OCI-LY7 (cell line): Measurements from ENCODE around the gene DCX. TPM values are rescaled to one million over a fixed set of nuclear protein-coding genes. Genes with fewer than 3 reads are reported as not detected.

Experiments
- BruUV-seq: library from RNA; stranded (reverse); fragments of 400-500 nt; replicated peaks from 2 replicates; lab custom pipeline; 2021; lab: Mats Ljungman, UMichigan
- CTCF ChIA-PET: fragments of 300-600 bp; sonication (Branson Sonifier 250); formaldehyde crosslinking; loops from one replicate; lab custom pipeline; 2022; ENCODE audit warnings: antibody characterized with exemption; ENCODE audit not compliant: unreplicated experiment; lab: Charles Lee
- POLR2A ChIA-PET: fragments of 300-600 bp; sonication (Branson Sonifier 250); formaldehyde crosslinking; loops from one replicate; lab custom pipeline; 2022; ENCODE audit warnings: antibody characterized with exemption; lab: Charles Lee
- DNase-seq: peaks from one replicate; pipeline ENCODE4 v3.0.0-alpha.2; 2015; ENCODE audit warnings: low spot score
- H2AFZ ChIP-seq: fragments of 200-600 bp; sonication (generic), shearing (Covaris generic); 2 replicates; pipeline ENCODE4 v1.6.1; 2014; ENCODE audit warnings: mild to moderate bottlenecking, antibody characterized with exemption, low read length, moderate library complexity
- H3K27ac ChIP-seq: fragments of 200-600 bp; sonication (generic); 2 replicates; pipeline ENCODE4 v1.5.1; 2014; ENCODE audit warnings: mixed run types, low read depth, mild to moderate bottlenecking, moderate library complexity, low read length, inconsistent platforms; ENCODE audit not compliant: poor library complexity, severe bottlenecking
- H3K36me3 ChIP-seq: fragments of 200-600 bp; sonication (generic); 2 replicates; pipeline ENCODE4 v1.6.1; 2014; ENCODE audit warnings: mild to moderate bottlenecking, antibody characterized with exemption, low read length, moderate library complexity, mixed read lengths; ENCODE audit not compliant: insufficient read depth
- H3K4me1 ChIP-seq: fragments of 200-600 bp; sonication (generic); 2 replicates; pipeline ENCODE4 v1.5.1; 2014; ENCODE audit warnings: mild to moderate bottlenecking, low read length; ENCODE audit not compliant: insufficient read depth, poor library complexity, severe bottlenecking
- H3K4me2 ChIP-seq: fragments of 200-600 bp; sonication (generic); 2 replicates; pipeline ENCODE4 v1.6.1; 2014; ENCODE audit warnings: mild to moderate bottlenecking, low read length
- H3K4me3 ChIP-seq: fragments of 200-600 bp; sonication (generic); 2 replicates; pipeline ENCODE4 v1.5.1; 2014; ENCODE audit warnings: mild to moderate bottlenecking, low read depth, low read length; ENCODE audit not compliant: poor library complexity, severe bottlenecking
- H3K79me2 ChIP-seq: fragments of 200-600 bp; sonication (generic); 2 replicates; pipeline ENCODE4 v1.6.1; 2016; ENCODE audit warnings: low read depth, mild to moderate bottlenecking, low read length, moderate library complexity, mixed read lengths; ENCODE audit not compliant: insufficient read depth
- H3K9me2 ChIP-seq: fragments of 200-600 bp; sonication (generic); 2 replicates; pipeline ENCODE4 v1.6.1; 2016; ENCODE audit warnings: mild to moderate bottlenecking, low read length, mixed read lengths; ENCODE audit not compliant: insufficient read depth
- H3K9me3 ChIP-seq: fragments of 200-600 bp; sonication (generic); 2 replicates; pipeline ENCODE4 v1.6.1; 2014; ENCODE audit warnings: mild to moderate bottlenecking, mixed run types, low read length, mixed read lengths
- H4K20me1 ChIP-seq: fragments of 200-600 bp; sonication (generic); 2 replicates; pipeline ENCODE4 v1.6.1; 2014; ENCODE audit warnings: mild to moderate bottlenecking, antibody characterized with exemption, low read length, moderate library complexity, mixed read lengths; ENCODE audit not compliant: insufficient read depth
- EZH2phosphoT487 ChIP-seq: fragments of 200-600 bp; sonication (generic); IDR thresholded peaks from 2 replicates; pipeline ENCODE4 v1.6.1; 2018; ENCODE audit warnings: low read depth, borderline replicate concordance, mild to moderate bottlenecking, mixed run types, antibody characterized with exemption, low read length, moderate library complexity, mixed read lengths
- intact Hi-C: fragments of 100-400 bp; cut with micrococcal nuclease; formaldehyde crosslinking; loops from one replicate; pipeline ENCODE4 v1.10.0; 2022; ENCODE audit not compliant: unreplicated experiment
- total RNA-seq, 2 experiments: library from RNA; depleted of rRNA in 1 of 2; stranded (reverse); fragments of >200 nt in 1 of 2; shearing (Covaris generic) in 1 of 2; gene quantifications; 2 replicates each; pipeline ENCODE4 v1.2.3, GENCODE V29; 2014 to 2022
- TF ChIP-seq, protein P1 (sequence below): fragments of 200-600 bp; sonication (generic); conservative IDR thresholded peaks from 2 replicates; pipeline ENCODE4 v1.5.1; 2014; ENCODE audit warnings: mild to moderate bottlenecking, antibody characterized with exemption, low read length, moderate library complexity, mixed read lengths

DCX gene
- total RNA-seq, 2 experiments from 2014 or later: not detected

DNA sequence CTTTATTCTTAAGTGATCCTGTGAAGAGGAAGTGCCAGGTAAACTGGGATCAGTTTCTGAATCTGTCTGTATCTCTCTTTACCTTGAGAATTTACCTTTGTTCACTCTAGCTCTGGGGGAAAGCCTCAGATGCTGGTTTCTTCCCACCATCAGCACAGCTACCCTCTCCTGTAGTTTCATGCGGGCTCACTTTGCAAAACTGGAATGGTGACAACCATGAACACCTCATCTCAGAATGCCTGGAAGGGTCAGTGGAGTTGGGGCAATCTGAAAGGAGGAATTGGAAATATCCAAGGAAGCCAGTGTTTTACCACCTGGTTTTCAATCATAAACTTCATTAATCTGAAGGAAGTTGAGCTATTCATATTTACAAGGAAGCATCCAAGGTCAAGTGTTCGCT lies 30.8 kb upstream of the DCX start:
- Histone ChIP-seq H4K20me1 (no peaks in the 10 kb centered on the region), H2AFZ (no peak overlapping the region), H3K9me2 (no peaks in the 10 kb centered on the region), H3K36me3 (no peaks in the 10 kb centered on the region), H3K4me2 (no peak overlapping the region), H3K4me3 (no peak overlapping the region), H3K4me1 (no peaks in the 10 kb centered on the region), H3K79me2 (no peaks in the 10 kb centered on the region), H3K27ac (no peak overlapping the region), H3K9me3 (no peaks in the 10 kb centered on the region)
- BruUV-seq: no TSS peak
- intact Hi-C loops: no loop called here
- POLR2A ChIA-PET: no interaction called here
- TF ChIP-seq EZH2phosphoT487: no peak
- TF ChIP-seq, protein P1, sequence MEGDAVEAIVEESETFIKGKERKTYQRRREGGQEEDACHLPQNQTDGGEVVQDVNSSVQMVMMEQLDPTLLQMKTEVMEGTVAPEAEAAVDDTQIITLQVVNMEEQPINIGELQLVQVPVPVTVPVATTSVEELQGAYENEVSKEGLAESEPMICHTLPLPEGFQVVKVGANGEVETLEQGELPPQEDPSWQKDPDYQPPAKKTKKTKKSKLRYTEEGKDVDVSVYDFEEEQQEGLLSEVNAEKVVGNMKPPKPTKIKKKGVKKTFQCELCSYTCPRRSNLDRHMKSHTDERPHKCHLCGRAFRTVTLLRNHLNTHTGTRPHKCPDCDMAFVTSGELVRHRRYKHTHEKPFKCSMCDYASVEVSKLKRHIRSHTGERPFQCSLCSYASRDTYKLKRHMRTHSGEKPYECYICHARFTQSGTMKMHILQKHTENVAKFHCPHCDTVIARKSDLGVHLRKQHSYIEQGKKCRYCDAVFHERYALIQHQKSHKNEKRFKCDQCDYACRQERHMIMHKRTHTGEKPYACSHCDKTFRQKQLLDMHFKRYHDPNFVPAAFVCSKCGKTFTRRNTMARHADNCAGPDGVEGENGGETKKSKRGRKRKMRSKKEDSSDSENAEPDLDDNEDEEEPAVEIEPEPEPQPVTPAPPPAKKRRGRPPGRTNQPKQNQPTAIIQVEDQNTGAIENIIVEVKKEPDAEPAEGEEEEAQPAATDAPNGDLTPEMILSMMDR: no peak
- no peak for DNase-seq
- CTCF ChIA-PET: no interaction called here

DNA sequence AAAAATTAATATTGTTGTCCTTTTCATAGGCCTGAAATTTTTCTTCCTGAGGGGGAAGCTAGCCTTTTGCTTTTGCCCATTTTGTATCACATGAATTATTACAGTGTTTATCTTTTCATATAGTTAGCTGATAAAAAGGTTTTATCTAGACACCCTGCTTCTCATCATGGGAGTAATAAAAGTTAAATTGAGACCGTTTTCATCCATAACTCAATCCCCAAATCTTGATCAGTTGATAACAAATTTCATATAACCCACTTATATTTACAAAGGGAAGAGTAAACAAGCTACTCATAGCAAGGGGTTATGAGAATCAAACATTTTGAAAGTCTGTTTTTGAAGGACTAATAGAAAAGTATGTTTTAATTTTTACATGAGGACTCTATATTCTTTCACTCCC lies 23.5 kb upstream of the DCX start:
- POLR2A ChIA-PET: interaction anchor here (0.6 to 1.2 kb wide), 2 partner anchors 27 to 35 kb away, joined by 4 to 12 read pairs; no protein-coding TSS in a partner anchor
- Histone ChIP-seq H3K9me3 (no peaks in the 10 kb centered on the region), H3K27ac (no peak overlapping the region), H3K9me2 (no peaks in the 10 kb centered on the region), H2AFZ (no peak overlapping the region), H3K79me2 (no peaks in the 10 kb centered on the region), H3K4me3 (no peak overlapping the region), H3K36me3 (no peaks in the 10 kb centered on the region), H3K4me2 (no peak overlapping the region), H3K4me1 (no peaks in the 10 kb centered on the region), H4K20me1 (no peaks in the 10 kb centered on the region)
- intact Hi-C loops: no loop called here
- no TSS peak for BruUV-seq
- DNase-seq: no peak
- no peak for TF ChIP-seq EZH2phosphoT487
- TF ChIP-seq, protein P1: no peak
- CTCF ChIA-PET: no interaction called here

DNA sequence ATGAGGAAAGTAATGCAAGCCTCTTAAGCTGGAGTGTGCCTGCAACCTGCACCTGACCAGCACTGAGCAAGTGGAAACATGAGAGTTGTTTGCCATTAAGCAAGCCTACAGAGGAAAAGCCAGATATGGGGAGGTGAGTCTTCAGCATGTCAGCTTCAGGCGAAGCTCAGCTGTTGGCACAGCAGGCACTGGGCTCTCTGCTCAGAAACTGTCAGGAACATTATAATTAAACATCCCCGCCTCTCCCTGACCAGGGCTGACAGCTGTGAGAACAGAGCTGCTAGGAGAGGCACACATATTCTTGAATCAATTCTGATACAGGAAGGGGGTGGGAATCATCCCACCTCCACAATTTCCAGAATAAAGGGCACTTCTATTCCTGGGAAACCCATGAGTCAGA lies 19.0 kb upstream of the DCX start:
- H3K79me2 ChIP-seq: no peaks in the 10 kb centered on the region
- intact Hi-C loops: no loop called here
- H4K20me1 ChIP-seq: no peaks in the 10 kb centered on the region
- DNase-seq: no peak
- H3K4me1 ChIP-seq: no peaks in the 10 kb centered on the region
- ChIA-PET CTCF (no interaction called here), POLR2A (no interaction called here)
- H2AFZ ChIP-seq: no peak overlapping the region
- H3K9me3 ChIP-seq: no peaks in the 10 kb centered on the region
- TF ChIP-seq, protein P1: no peak
- TF ChIP-seq EZH2phosphoT487: no peak
- BruUV-seq: no TSS peak
- H3K36me3 ChIP-seq: no peaks in the 10 kb centered on the region
- H3K4me2 ChIP-seq: no peak overlapping the region
- no peak overlapping the region for H3K27ac ChIP-seq
- H3K9me2 ChIP-seq: no peaks in the 10 kb centered on the region
- no peak overlapping the region for H3K4me3 ChIP-seq
